Measurements from ENCODE around the gene GABRG2. TPM values are rescaled to one million over a fixed set of nuclear protein-coding genes. Genes with fewer than 3 reads are reported as not detected.

Gene GABRG2
- total RNA-seq, 1 donor from 2014 or later: not detected

- DNase-seq: no peak
Observed at GRCh38 chr5:162193012-162193411, 125.4 kb downstream of the GABRG2 start.

- DNase-seq: no peak
Observed at GRCh38 chr5:162196351-162196750, 128.8 kb downstream of the GABRG2 start.

- DNase-seq: peak; percentile 74
Observed at GRCh38 chr5:162202285-162202880, 134.8 kb downstream of the GABRG2 start.

Other genes starting within 250 kb of the GABRG2 start
- gene GABRA1, start 219.7 kb upstream of the GABRG2 start, total RNA-seq: not detected

All from skin of body (tissue), 2 donors.